A673 (cell line): ENCODE measurements around the gene USP48. TPM values are rescaled to one million over a fixed set of nuclear protein-coding genes. Genes with fewer than 3 reads are reported as not detected.

Source experiments
- BruUV-seq: library from RNA; stranded (reverse); fragments of 400-500 nt; replicated peaks from 2 replicates; lab custom pipeline; 2021; lab: Mats Ljungman, UMichigan
- CTCF ChIA-PET: fragments of 300-600 bp; sonication (Branson Sonifier 250); formaldehyde crosslinking; loops from one replicate; lab custom pipeline; 2022; ENCODE audit warnings: antibody characterized with exemption; lab: Charles Lee
- POLR2A ChIA-PET: fragments of 300-600 bp; sonication (Branson Sonifier 250); formaldehyde crosslinking; loops from one replicate; lab custom pipeline; 2022; ENCODE audit warnings: antibody characterized with exemption; ENCODE audit not compliant: low non-redundant PET; lab: Charles Lee
- DNase-seq: peaks from one replicate; pipeline ENCODE4 v3.0.0-alpha.2; 2015; ENCODE audit warnings: low spot score
- H3K27ac ChIP-seq: fragments of 200-600 bp; sonication (generic); 2 replicates; pipeline ENCODE4 v1.5.1; 2016; ENCODE audit warnings: mixed run types, low read depth, mild to moderate bottlenecking, mixed read lengths, antibody characterized with exemption, low read length; ENCODE audit not compliant: poor library complexity, severe bottlenecking
- H3K27me3 ChIP-seq: fragments of 200-600 bp; sonication (generic); replicated peaks from 2 replicates; pipeline ENCODE4 v1.6.1; 2017; ENCODE audit warnings: mixed run types, low read depth, mild to moderate bottlenecking, mixed read lengths, antibody characterized with exemption, low read length; ENCODE audit not compliant: insufficient read depth, poor library complexity
- H3K36me3 ChIP-seq: fragments of 200-600 bp; sonication (generic); 2 replicates; pipeline ENCODE4 v1.6.1; 2016; ENCODE audit warnings: mixed run types, mild to moderate bottlenecking, mixed read lengths, antibody characterized with exemption, low read length; ENCODE audit not compliant: insufficient read depth, poor library complexity, severe bottlenecking
- H3K4me1 ChIP-seq: fragments of 200-600 bp; sonication (generic); 2 replicates; pipeline ENCODE4 v1.6.1; 2017; ENCODE audit warnings: mixed run types, mild to moderate bottlenecking, mixed read lengths, antibody characterized with exemption, low read length; ENCODE audit not compliant: insufficient read depth, poor library complexity, severe bottlenecking
- H3K4me3 ChIP-seq: fragments of 200-600 bp; sonication (generic); 2 replicates; pipeline ENCODE4 v1.5.1; 2016; ENCODE audit warnings: low read depth, mixed run types, mild to moderate bottlenecking, mixed read lengths, low read length; ENCODE audit not compliant: poor library complexity, severe bottlenecking
- H3K9me3 ChIP-seq: fragments of 200-600 bp; sonication (generic); 2 replicates; pipeline ENCODE4 v1.6.1; 2016; ENCODE audit warnings: mixed run types, low read depth, mild to moderate bottlenecking, mixed read lengths, antibody characterized with exemption, low read length; ENCODE audit not compliant: poor library complexity, severe bottlenecking
- EZH2 ChIP-seq: fragments of 200-600 bp; sonication (generic); IDR thresholded peaks from 2 replicates; pipeline ENCODE4 v1.6.1; 2017; ENCODE audit warnings: borderline replicate concordance, low read depth, mild to moderate bottlenecking, mixed read lengths, antibody characterized with exemption, low read length; ENCODE audit not compliant: poor library complexity, severe bottlenecking
- intact Hi-C: fragments of 100-400 bp; cut with micrococcal nuclease; formaldehyde crosslinking; loops from one replicate; pipeline ENCODE4 v1.10.0; 2022; ENCODE audit not compliant: unreplicated experiment
- total RNA-seq: library from RNA; stranded (reverse); gene quantifications from 2 replicates; pipeline ENCODE4 v1.2.3, GENCODE V29; 2021
- TF ChIP-seq, protein P1 (sequence below): fragments of 300-800, 200-600 bp; sonication (generic); conservative IDR thresholded peaks from 2 replicates; pipeline ENCODE4 v1.5.1; 2017; ENCODE audit warnings: low read depth, mild to moderate bottlenecking, antibody characterized with exemption, low read length, moderate library complexity, mixed read lengths

USP48 gene
- total RNA-seq, 1 experiment from 2014 or later = 74.1 TPM

GRCh38 chr1:21804536-21804935 is 21.6 kb upstream of the USP48 start:
- H3K36me3 ChIP-seq = no peaks in the 10 kb centered on the region
- H3K4me3 ChIP-seq = no peak overlapping the region
- H3K4me1 ChIP-seq = no peaks in the 10 kb centered on the region
- CTCF ChIA-PET = no interaction called here
- POLR2A ChIA-PET = no interaction called here
- no peaks in the 10 kb centered on the region for H3K27me3 ChIP-seq
- H3K9me3 ChIP-seq = no peaks in the 10 kb centered on the region
- intact Hi-C loops = no loop called here
- no peak overlapping the region for H3K27ac ChIP-seq
- no TSS peak for BruUV-seq
- no peak for DNase-seq
- no peak for TF ChIP-seq EZH2
- TF ChIP-seq, protein P1, sequence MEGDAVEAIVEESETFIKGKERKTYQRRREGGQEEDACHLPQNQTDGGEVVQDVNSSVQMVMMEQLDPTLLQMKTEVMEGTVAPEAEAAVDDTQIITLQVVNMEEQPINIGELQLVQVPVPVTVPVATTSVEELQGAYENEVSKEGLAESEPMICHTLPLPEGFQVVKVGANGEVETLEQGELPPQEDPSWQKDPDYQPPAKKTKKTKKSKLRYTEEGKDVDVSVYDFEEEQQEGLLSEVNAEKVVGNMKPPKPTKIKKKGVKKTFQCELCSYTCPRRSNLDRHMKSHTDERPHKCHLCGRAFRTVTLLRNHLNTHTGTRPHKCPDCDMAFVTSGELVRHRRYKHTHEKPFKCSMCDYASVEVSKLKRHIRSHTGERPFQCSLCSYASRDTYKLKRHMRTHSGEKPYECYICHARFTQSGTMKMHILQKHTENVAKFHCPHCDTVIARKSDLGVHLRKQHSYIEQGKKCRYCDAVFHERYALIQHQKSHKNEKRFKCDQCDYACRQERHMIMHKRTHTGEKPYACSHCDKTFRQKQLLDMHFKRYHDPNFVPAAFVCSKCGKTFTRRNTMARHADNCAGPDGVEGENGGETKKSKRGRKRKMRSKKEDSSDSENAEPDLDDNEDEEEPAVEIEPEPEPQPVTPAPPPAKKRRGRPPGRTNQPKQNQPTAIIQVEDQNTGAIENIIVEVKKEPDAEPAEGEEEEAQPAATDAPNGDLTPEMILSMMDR = no peak

DNA sequence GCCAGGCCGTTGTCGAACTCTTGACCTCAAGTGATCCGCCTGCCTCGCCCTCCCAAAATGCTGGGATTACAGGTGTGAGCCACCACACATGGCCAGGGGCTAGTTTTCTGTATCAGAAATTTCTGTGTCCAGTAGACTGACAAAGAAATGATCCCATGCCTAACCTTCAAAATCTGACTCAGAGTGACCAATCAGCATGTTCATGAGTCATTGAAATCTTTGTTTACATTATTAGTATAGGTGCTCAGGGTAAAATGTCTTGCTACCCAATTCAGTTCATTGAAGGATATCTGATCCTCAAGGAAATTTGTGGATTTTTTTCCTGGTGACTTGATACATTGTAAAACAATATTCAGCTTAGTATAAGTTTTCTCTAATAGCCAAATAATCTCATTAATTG is 18.2 kb upstream of the USP48 start:
- CTCF ChIA-PET = no interaction called here
- TF ChIP-seq, protein P1 = no peak
- no peak for TF ChIP-seq EZH2
- Histone ChIP-seq H3K9me3 (no peaks in the 10 kb centered on the region), H3K27ac (no peak overlapping the region), H3K36me3 (no peaks in the 10 kb centered on the region), H3K4me1 (no peaks in the 10 kb centered on the region), H3K27me3 (no peaks in the 10 kb centered on the region), H3K4me3 (no peak overlapping the region)
- intact Hi-C loops = no loop called here
- no TSS peak for BruUV-seq
- no peak for DNase-seq
- POLR2A ChIA-PET = no interaction called here

GRCh38 chr1:21799730-21800129 is 16.8 kb upstream of the USP48 start:
- Histone ChIP-seq H3K36me3 (no peaks in the 10 kb centered on the region), H3K4me1 (no peaks in the 10 kb centered on the region), H3K9me3 (no peaks in the 10 kb centered on the region), H3K4me3 (no peak overlapping the region), H3K27ac (no peak overlapping the region), H3K27me3 (no peaks in the 10 kb centered on the region)
- no peak for DNase-seq
- BruUV-seq = no TSS peak
- POLR2A ChIA-PET = no interaction called here
- intact Hi-C loops = no loop called here
- CTCF ChIA-PET = no interaction called here
- TF ChIP-seq, protein P1 = no peak
- TF ChIP-seq EZH2 = no peak
